K562 (cell line): ENCODE results near the gene NDUFAF3. TPM values are rescaled to one million over a fixed set of nuclear protein-coding genes. Genes with fewer than 3 reads are reported as not detected.

ENCODE experiments used
- AFF4 ChIP-seq: sonication (generic); formaldehyde crosslinking; IDR thresholded peaks from 2 replicates; pipeline ENCODE4 v1.8.0; 2023; ENCODE audit warnings: mild to moderate bottlenecking, missing genetic modification reagents
- CBFA2T2 ChIP-seq: fragments of 450-650 bp; conservative IDR thresholded peaks from 2 replicates; pipeline ENCODE4 v1.6.1; 2017; ENCODE audit warnings: mild to moderate bottlenecking
- CBFB ChIP-seq: sonication (generic); formaldehyde crosslinking; IDR thresholded peaks from 2 replicates; pipeline ENCODE4 v1.4.0; 2020; ENCODE audit warnings: mild to moderate bottlenecking, missing genetic modification reagents
- FOXK1 ChIP-seq: sonication (generic); formaldehyde crosslinking; IDR thresholded peaks from 2 replicates; pipeline ENCODE4 v1.8.0; 2022; ENCODE audit warnings: missing genetic modification reagents, mild to moderate bottlenecking, borderline replicate concordance
- FOXP4 ChIP-seq: sonication (generic); formaldehyde crosslinking; IDR thresholded peaks from 2 replicates; pipeline ENCODE4 v1.8.0; 2022; ENCODE audit warnings: mild to moderate bottlenecking, missing genetic modification reagents, borderline replicate concordance
- FUS ChIP-seq: fragments of 200-400 bp; formaldehyde crosslinking; optimal IDR thresholded peaks from 2 replicates; pipeline ENCODE3; 2017; ENCODE audit warnings: low read depth, low read length
- HCFC1 ChIP-seq: IDR thresholded peaks from 2 replicates; pipeline ENCODE4 v1.6.1; 2012; ENCODE audit warnings: low read depth, low read length, improper control_type of control experiment
- KLF6 ChIP-seq: fragments of 250-450 bp; sonication (Bioruptor Pico); IDR thresholded peaks from 2 replicates; pipeline ENCODE4 v1.4.0; 2020; ENCODE audit warnings: mild to moderate bottlenecking, moderate library complexity, borderline replicate concordance
- LARP7 ChIP-seq: fragments of 450-650 bp; IDR thresholded peaks from 2 replicates; pipeline ENCODE4 v1.6.1; 2016
- MEIS2 ChIP-seq: fragments of 450-650 bp; IDR thresholded peaks from 2 replicates; pipeline ENCODE4 v1.6.1; 2014; ENCODE audit warnings: mild to moderate bottlenecking; ENCODE audit not compliant: partially characterized antibody
- MIER1 ChIP-seq: fragments of 450-650 bp; IDR thresholded peaks from 2 replicates; pipeline ENCODE4 v1.6.1; 2016; ENCODE audit warnings: antibody characterized with exemption, mild to moderate bottlenecking, low read depth
- POU5F1 ChIP-seq: fragments of 150-350 bp; IDR thresholded peaks from 2 replicates; pipeline ENCODE4 v1.6.1; 2014; ENCODE audit warnings: borderline replicate concordance, low read length, low read depth, mild to moderate bottlenecking; ENCODE audit not compliant: partially characterized antibody
- RBM14 ChIP-seq: fragments of 200-400 bp; formaldehyde crosslinking; IDR thresholded peaks from 2 replicates; pipeline ENCODE4 v1.6.1; 2018; ENCODE audit warnings: low read depth, mild to moderate bottlenecking, low read length, moderate library complexity, borderline replicate concordance; ENCODE audit not compliant: insufficient read depth
- RBM34 ChIP-seq: fragments of 200-400 bp; formaldehyde crosslinking; IDR thresholded peaks from 2 replicates; pipeline ENCODE4 v1.6.1; 2018; ENCODE audit warnings: low read length, borderline replicate concordance; ENCODE audit not compliant: insufficient read depth
- SMARCE1 ChIP-seq: fragments of 450-650 bp; IDR thresholded peaks from 2 replicates; pipeline ENCODE4 v1.7.1; 2016; ENCODE audit warnings: mild to moderate bottlenecking
- TCF7 ChIP-seq: sonication (generic); IDR thresholded peaks from 2 replicates; pipeline ENCODE4 v1.6.1; 2016; ENCODE audit warnings: antibody characterized with exemption, borderline replicate concordance
- XRCC5 ChIP-seq: fragments of 200-400 bp; formaldehyde crosslinking; IDR thresholded peaks from 2 replicates; pipeline ENCODE4 v1.6.1; 2017; ENCODE audit warnings: low read depth, mild to moderate bottlenecking, low read length
- ZNF212 ChIP-seq: fragments of 450-650 bp; formaldehyde crosslinking; IDR thresholded peaks from 2 replicates; pipeline ENCODE4 v1.4.0; 2020; ENCODE audit warnings: mild to moderate bottlenecking
- ZNF507 ChIP-seq: conservative IDR thresholded peaks from 2 replicates; pipeline ENCODE4 v1.6.1; 2017; ENCODE audit warnings: missing genetic modification characterization, missing compliant biosample characterization
- polyA plus RNA-seq, 8 experiments: library from polyadenylated mRNA; depleted of rRNA in 4 of 8; stranded (reverse) in 5 of 8; unstranded in 3 of 8; fragments of >200 nt; fragmentation: Nextera tagmentation in 2 of 8; fragmentation: Illumina TruSeq in 1 of 8; extraction: Ambion mirVana in 2 of 8; extraction: Trizol in 1 of 8; gene quantifications; 2 replicates each; pipeline versions ENCODE4 v1.2.1 to v1.2.3, GENCODE V29; 2011 to 2014; ENCODE audit warnings: inconsistent platforms in 1 of 8, missing spikeins in 1 of 8
- total RNA-seq, 7 experiments: library from RNA; depleted of rRNA in 6 of 7; stranded (reverse); fragments of >200 nt in 6 of 7; fragmentation: Illumina TruSeq in 2 of 7; extraction: Trizol in 2 of 7; gene quantifications; 2 replicates each; pipeline versions ENCODE4 v1.2.1 to v1.2.3, GENCODE V29; 2011 to 2021; ENCODE audit warnings: low replicate concordance in 1 of 7
- TF ChIP-seq, protein P1 (sequence below): fragments of 150-350 bp; conservative IDR thresholded peaks from 2 replicates; pipeline ENCODE4 v1.6.1; 2014; ENCODE audit warnings: low read length

Gene NDUFAF3
- total and polyA plus RNA-seq, 9 of the 15 experiments (the other 6 are each of a cell fraction or from before 2014, with no cell fraction given) = 17.0 to 127 (median 36.3) TPM

DNA sequence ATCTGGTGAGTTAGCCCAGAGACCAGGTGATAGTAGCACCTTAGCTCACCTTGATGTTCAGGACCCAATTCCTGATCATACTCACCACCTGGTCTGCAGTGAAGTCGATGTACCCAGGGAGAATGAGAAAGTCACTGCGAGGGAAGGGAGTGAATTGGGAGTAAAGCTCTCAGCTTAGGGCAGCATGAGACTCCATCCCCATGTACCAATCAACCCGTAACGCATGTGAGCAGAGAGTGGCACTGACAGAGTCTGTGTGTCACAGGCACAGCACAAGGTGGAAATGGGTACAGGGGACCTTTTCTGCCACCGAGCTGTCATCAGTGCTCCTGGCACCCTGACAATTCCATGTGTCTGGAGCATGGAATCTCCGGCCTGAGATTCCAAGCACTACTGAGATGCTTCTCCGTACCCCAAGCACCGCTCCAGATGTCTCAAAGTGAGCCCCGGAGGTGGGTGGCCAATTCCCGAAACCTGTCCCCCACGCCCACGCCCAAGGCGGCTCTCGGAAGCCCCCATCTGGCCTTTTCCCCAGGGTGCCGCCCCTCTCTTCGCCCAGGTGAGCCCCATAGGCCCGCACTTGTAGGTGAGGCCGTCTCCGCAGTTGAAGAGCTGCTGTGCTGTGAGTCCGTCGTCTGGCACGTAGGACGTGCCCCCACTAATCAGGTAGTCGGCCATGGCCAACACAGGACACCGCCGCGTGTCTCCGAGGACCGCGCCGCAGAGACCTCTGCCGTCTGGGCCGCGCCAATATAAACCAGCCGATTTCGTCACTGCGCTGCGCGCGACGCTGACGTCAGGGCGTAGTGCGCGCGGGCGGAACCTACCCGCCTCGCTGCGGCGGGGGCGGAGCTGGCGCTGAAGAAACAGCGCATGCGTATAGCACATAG, 7.0 kb downstream of the NDUFAF3 start, which contains the start of gene IMPDH2 (continued):
- TF ChIP-seq FOXP4 (CRISPR knock-in tag) = no peak
- peak; percentile 87 for TF ChIP-seq AFF4
- no peak for TF ChIP-seq CBFB (CRISPR knock-in tag)
- peak; percentile 70 for TF ChIP-seq MEIS2
- TF ChIP-seq, protein P1, sequence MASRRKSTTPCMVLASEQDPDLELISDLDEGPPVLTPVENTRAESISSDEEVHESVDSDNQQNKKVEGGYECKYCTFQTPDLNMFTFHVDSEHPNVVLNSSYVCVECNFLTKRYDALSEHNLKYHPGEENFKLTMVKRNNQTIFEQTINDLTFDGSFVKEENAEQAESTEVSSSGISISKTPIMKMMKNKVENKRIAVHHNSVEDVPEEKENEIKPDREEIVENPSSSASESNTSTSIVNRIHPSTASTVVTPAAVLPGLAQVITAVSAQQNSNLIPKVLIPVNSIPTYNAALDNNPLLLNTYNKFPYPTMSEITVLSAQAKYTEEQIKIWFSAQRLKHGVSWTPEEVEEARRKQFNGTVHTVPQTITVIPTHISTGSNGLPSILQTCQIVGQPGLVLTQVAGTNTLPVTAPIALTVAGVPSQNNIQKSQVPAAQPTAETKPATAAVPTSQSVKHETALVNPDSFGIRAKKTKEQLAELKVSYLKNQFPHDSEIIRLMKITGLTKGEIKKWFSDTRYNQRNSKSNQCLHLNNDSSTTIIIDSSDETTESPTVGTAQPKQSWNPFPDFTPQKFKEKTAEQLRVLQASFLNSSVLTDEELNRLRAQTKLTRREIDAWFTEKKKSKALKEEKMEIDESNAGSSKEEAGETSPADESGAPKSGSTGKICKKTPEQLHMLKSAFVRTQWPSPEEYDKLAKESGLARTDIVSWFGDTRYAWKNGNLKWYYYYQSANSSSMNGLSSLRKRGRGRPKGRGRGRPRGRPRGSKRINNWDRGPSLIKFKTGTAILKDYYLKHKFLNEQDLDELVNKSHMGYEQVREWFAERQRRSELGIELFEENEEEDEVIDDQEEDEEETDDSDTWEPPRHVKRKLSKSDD = no peak
- no peak for TF ChIP-seq RBM34
- no peak for TF ChIP-seq TCF7
- TF ChIP-seq LARP7 = no peak; the same call in 1 of the 2 replicates
- TF ChIP-seq ZNF212 (CRISPR knock-in tag) = no peak
- TF ChIP-seq XRCC5 = no peak
- TF ChIP-seq KLF6 (CRISPR knock-in tag) = no peak
- no peak for TF ChIP-seq RBM14
- TF ChIP-seq CBFA2T2 = no peak
- TF ChIP-seq FUS = no peak
- no peak for TF ChIP-seq SMARCE1
- no peak for TF ChIP-seq POU5F1
- TF ChIP-seq HCFC1 = peak; percentile 57
- no peak for TF ChIP-seq FOXK1 (CRISPR knock-in tag)
- TF ChIP-seq MIER1 = no peak
- no peak for TF ChIP-seq ZNF507 (tag)
